Measurements from ENCODE around the gene PIGM. TPM values are rescaled to one million over a fixed set of nuclear protein-coding genes. Genes with fewer than 3 reads are reported as not detected.

PIGM gene
- total and polyA plus RNA-seq, 2 of the 13 experiments (the other 11 are each of a cell fraction or from before 2014, with no cell fraction given) = 3.4 to 4.6 TPM

DNA sequence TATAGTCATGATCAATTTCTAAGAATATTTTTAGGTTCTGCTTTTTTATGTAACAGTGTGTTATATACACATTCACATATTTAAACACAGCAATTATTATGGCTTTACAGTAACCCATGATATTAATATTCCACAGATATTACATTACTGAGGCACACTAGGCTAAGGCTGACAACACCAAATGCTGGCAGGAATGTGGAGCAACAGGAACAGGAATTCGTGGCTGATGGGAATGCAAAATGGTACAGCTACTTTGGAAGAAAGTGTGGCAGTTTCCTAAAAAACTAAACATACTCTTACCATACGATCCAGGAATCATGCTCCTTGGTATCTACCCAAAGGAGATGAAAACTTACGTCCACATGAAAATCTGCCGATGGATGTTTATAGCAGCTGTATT, 47.7 kb upstream of the PIGM start:
- H3K4me3 ChIP-seq (replicated peaks in 1 of 3; ENCODE audit: insufficient read depth in 1 of 3, low read depth in 2 of 3, low read length in 3 of 3) = no peak overlapping the region
- no peak for DNase-seq (ENCODE audit: low spot score)
- no peaks in the 10 kb centered on the region for H3K36me3 ChIP-seq (replicated peaks in 1 of 2; ENCODE audit: control insufficient read depth in 1 of 2, insufficient read depth in 2 of 2, low read length in 2 of 2)
- H3K27ac ChIP-seq (ENCODE audit: extremely low read length, insufficient read depth, low read length) = no peak overlapping the region
- no peaks in the 10 kb centered on the region for H3K79me2 ChIP-seq (ENCODE audit: insufficient read depth, low read length)
- intact Hi-C loops (cut with micrococcal nuclease; ENCODE audit: unreplicated experiment) (loop anchor here (5.0 kb wide), 1 partner anchor 142 kb away; no protein-coding TSS in a partner anchor), in situ Hi-C loops (cut with HindIII; ENCODE audit: extremely low pct_ligation_motif_present, low pct_unique_long_range_greater_than_20kb) (no loop called here)
- WGBS (ENCODE audit: low lambda C conversion rate) = 70% methylated on average over 4 of the region's 4 CpGs
- no peak overlapping the region for H2AFZ ChIP-seq (ENCODE audit: low read length)
- no peak overlapping the region for H3K4me2 ChIP-seq (ENCODE audit: low read depth, low read length)
- no peak for ATAC-seq
- H4K20me1 ChIP-seq (ENCODE audit: insufficient read depth, low read length) = no peaks in the 10 kb centered on the region
- H3K9ac ChIP-seq (ENCODE audit: insufficient read depth, low read depth, low read length) = no peak overlapping the region
- ChIA-PET POLR2A (no interaction called here), CTCF (ENCODE audit: low intra/inter-chr PET ratio, low total read pairs) (interaction anchor here (1.2 to 3.3 kb wide), 4 partner anchors 25 to 143 kb away, joined by 3 to 29 read pairs (median 8); no protein-coding TSS in a partner anchor)
- H3K4me1 ChIP-seq (ENCODE audit: insufficient read depth, low read length) = peaks cover 59% of the 10 kb centered on the region
- TF ChIP-seq ZNF7 (CRISPR knock-in tag; IDR thresholded peaks at IDR 0.05) = peak; percentile 93
- TF ChIP-seq HNRNPH1 (optimal IDR thresholded peaks at IDR 0.05; ENCODE audit: low read depth, low read length) = no peak
- peak; percentile 46 for TF ChIP-seq TEAD3 (CRISPR knock-in tag; optimal IDR thresholded peaks at IDR 0.05; ENCODE audit: borderline replicate concordance)
- no peak for TF ChIP-seq ZNF138 (CRISPR knock-in tag; IDR thresholded peaks at IDR 0.05; ENCODE audit: low read depth)
- H3K9me3 ChIP-seq (ENCODE audit: low read length) = no peaks in the 10 kb centered on the region
- no peaks in the 10 kb centered on the region for H3K27me3 ChIP-seq (ENCODE audit: control insufficient read depth in 1 of 2, insufficient read depth in 2 of 2, low read length in 2 of 2)
- BruUV-seq (replicated peaks) = no TSS peak
- no peak for FAIRE-seq

DNA sequence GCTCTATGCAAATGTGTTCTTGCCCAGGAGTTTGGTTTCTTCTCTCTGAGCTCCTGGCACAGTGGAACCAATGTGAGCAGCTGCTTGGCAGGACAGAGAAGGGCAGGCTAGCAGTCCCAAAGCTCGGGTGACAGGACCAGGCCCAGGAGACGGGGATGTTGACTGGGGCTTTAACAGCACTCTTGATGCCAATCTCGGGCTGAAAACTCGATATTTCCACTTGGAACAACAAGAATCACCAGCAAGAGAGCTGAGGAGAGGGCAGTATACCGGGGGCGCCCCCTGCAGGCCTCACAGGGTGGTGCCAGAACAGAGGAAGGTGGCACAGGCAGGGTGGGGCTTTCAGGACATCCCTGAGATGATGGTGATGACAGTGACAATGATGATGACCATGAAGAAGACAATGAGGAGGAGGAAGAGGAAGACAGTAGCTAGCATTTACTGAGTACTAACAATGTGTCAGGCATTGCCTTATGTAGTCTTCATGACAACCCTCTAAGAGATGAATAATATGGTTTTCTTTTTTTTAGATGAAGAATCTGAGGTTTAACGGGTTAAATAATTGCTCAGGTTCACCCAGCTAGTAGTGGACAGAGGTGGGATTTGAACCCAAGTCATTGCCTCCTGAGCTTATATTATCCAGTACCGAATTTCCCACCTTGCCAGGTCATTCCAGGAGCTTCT, 46.9 kb upstream of the PIGM start:
- POLR2A ChIA-PET = interaction anchor here (0.7 to 1.8 kb wide), 3 partner anchors 8 to 32 kb away, joined by 3 to 8 read pairs (median 4); partner anchors contain the start of gene KCNJ10
- no peak for TF ChIP-seq ZNF331 (CRISPR knock-in tag; IDR thresholded peaks at IDR 0.05)
- TF ChIP-seq CREM (IDR thresholded peaks at IDR 0.05) = no peak
- no peak for TF ChIP-seq CREM (CRISPR knock-in tag; IDR thresholded peaks at IDR 0.05)
- peak; percentile 34; the same call in 1 of the 2 replicates for TF ChIP-seq SALL1 (CRISPR knock-in tag; IDR thresholded peaks at IDR 0.05)
- TF ChIP-seq JUN (CRISPR knock-in tag; IDR thresholded peaks at IDR 0.05) = no peak
- peak; percentile 41 for TF ChIP-seq TEAD3 (CRISPR knock-in tag; optimal IDR thresholded peaks at IDR 0.05; ENCODE audit: borderline replicate concordance)
- TF ChIP-seq ZNF263 (CRISPR knock-in tag; IDR thresholded peaks at IDR 0.05) = 0 out of 2 replicates have a peak, but pooled peaks have one; percentile 23
- TF ChIP-seq, protein P1, sequence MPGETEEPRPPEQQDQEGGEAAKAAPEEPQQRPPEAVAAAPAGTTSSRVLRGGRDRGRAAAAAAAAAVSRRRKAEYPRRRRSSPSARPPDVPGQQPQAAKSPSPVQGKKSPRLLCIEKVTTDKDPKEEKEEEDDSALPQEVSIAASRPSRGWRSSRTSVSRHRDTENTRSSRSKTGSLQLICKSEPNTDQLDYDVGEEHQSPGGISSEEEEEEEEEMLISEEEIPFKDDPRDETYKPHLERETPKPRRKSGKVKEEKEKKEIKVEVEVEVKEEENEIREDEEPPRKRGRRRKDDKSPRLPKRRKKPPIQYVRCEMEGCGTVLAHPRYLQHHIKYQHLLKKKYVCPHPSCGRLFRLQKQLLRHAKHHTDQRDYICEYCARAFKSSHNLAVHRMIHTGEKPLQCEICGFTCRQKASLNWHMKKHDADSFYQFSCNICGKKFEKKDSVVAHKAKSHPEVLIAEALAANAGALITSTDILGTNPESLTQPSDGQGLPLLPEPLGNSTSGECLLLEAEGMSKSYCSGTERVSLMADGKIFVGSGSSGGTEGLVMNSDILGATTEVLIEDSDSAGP (CRISPR knock-in tag; IDR thresholded peaks at IDR 0.05; ENCODE audit: borderline replicate concordance) = peak; percentile 27; the same call in 1 of the 2 replicates
- TF ChIP-seq STAG1 (CRISPR knock-in tag; IDR thresholded peaks at IDR 0.05) = peak; percentile 84
- TF ChIP-seq ARNTL (CRISPR knock-in tag; IDR thresholded peaks at IDR 0.05) = no peak
- no peak for TF ChIP-seq ZNF644 (CRISPR knock-in tag; IDR thresholded peaks at IDR 0.05; ENCODE audit: low read depth)
- no peak for TF ChIP-seq ZFP1 (CRISPR knock-in tag; IDR thresholded peaks at IDR 0.05)
- TF ChIP-seq RAD21 (CRISPR knock-in tag; IDR thresholded peaks at IDR 0.05) = peak; percentile 80

More for the DNA sequence above, 46.9 kb upstream of the PIGM start:
- H3K27me3 ChIP-seq (ENCODE audit: control insufficient read depth in 1 of 2, insufficient read depth in 2 of 2, low read length in 2 of 2) = no peaks in the 10 kb centered on the region
- CTCF ChIA-PET (ENCODE audit: low intra/inter-chr PET ratio, low total read pairs) = interaction anchor here (0.7 to 3.3 kb wide), 5 partner anchors 24 to 142 kb away, joined by 3 to 29 read pairs (median 6); no protein-coding TSS in a partner anchor
- no peaks in the 10 kb centered on the region for H3K36me3 ChIP-seq (replicated peaks in 1 of 2; ENCODE audit: control insufficient read depth in 1 of 2, insufficient read depth in 2 of 2, low read length in 2 of 2)
- no peaks in the 10 kb centered on the region for H3K79me2 ChIP-seq (ENCODE audit: insufficient read depth, low read length)
- H3K4me1 ChIP-seq (ENCODE audit: insufficient read depth, low read length) = peaks cover 64% of the 10 kb centered on the region
- no peak overlapping the region for H3K9ac ChIP-seq (ENCODE audit: insufficient read depth, low read depth, low read length)
- WGBS (ENCODE audit: low lambda C conversion rate) = 7% methylated on average over 8 of the region's 8 CpGs
- H3K4me2 ChIP-seq (ENCODE audit: low read depth, low read length) = peak overlapping the region; percentile 73
- DNase-seq (ENCODE audit: low spot score) = peak; percentile 61
- no peak overlapping the region for H3K27ac ChIP-seq (ENCODE audit: extremely low read length, insufficient read depth, low read length)
- no peaks in the 10 kb centered on the region for H3K9me3 ChIP-seq (ENCODE audit: low read length)
- no TSS peak for BruUV-seq (replicated peaks)
- peak; percentile 28 for FAIRE-seq
- intact Hi-C loops (cut with micrococcal nuclease; ENCODE audit: unreplicated experiment) = loop anchor here (1.0 to 5.0 kb wide), 2 partner anchors 32 to 141 kb away; no protein-coding TSS in a partner anchor
- peak; percentile 90 for ATAC-seq
- H4K20me1 ChIP-seq (ENCODE audit: insufficient read depth, low read length) = no peaks in the 10 kb centered on the region
- H3K4me3 ChIP-seq (replicated peaks in 1 of 3; ENCODE audit: insufficient read depth in 1 of 3, low read depth in 2 of 3, low read length in 3 of 3) = 0 out of 6 replicates have a peak overlapping the region, but pooled peaks of 1 of the 3 experiments have one; percentile 32
- H2AFZ ChIP-seq (ENCODE audit: low read length) = no peak overlapping the region
- in situ Hi-C loops (cut with HindIII; ENCODE audit: extremely low pct_ligation_motif_present, low pct_unique_long_range_greater_than_20kb) = no loop called here
